GM10847 (cell line): Measurements from ENCODE around the gene ZFR2.

Experiments used
- POLR2A ChIP-seq: IDR thresholded peaks from 2 replicates; pipeline ENCODE4 v1.6.1; 2011; ENCODE audit not compliant: insufficient read length; ENCODE audit errors: extremely low read depth

The ZFR2 gene

DNA sequence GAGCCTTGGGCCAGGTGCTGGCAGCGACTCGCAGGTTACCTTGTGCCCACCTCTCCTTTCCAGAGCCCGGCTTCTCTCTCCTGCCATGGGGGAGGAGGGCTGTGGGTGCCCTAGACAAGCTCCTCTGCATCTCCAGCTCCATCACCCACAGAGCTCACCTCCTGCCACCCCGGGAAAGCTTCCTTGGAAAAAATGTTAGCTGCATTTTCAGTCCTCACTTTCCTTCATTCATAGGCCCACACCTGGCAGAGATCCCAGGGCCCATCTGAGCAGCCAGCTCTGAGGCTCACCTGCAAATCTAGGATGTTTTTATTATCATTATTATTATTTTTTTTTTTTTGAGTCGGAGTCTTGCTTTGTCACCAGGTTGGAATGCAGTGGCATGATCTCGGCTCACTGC is 36.8 kb downstream of the ZFR2 start:
- TF ChIP-seq POLR2A = no peak

DNA sequence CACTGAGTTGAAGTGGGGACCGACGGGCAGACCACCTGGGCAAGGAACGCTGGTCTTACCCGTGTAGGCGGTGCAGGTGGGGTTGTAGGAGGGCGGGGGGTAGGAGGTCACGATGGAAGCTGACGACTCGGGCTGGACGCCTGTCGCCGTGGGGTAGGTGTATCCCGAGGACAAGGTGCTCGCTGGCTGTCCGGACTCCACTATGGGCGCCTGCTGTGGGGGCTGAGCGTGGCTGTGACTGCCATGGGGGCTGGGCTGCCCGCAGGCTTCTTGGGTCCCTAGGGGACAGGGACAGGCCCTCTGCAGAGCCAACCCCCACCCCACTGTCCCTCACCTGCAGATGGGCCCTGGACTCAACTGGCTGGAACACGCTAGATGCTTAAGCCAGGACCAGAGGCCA is 37.2 kb downstream of the ZFR2 start:
- TF ChIP-seq POLR2A = no peak

DNA sequence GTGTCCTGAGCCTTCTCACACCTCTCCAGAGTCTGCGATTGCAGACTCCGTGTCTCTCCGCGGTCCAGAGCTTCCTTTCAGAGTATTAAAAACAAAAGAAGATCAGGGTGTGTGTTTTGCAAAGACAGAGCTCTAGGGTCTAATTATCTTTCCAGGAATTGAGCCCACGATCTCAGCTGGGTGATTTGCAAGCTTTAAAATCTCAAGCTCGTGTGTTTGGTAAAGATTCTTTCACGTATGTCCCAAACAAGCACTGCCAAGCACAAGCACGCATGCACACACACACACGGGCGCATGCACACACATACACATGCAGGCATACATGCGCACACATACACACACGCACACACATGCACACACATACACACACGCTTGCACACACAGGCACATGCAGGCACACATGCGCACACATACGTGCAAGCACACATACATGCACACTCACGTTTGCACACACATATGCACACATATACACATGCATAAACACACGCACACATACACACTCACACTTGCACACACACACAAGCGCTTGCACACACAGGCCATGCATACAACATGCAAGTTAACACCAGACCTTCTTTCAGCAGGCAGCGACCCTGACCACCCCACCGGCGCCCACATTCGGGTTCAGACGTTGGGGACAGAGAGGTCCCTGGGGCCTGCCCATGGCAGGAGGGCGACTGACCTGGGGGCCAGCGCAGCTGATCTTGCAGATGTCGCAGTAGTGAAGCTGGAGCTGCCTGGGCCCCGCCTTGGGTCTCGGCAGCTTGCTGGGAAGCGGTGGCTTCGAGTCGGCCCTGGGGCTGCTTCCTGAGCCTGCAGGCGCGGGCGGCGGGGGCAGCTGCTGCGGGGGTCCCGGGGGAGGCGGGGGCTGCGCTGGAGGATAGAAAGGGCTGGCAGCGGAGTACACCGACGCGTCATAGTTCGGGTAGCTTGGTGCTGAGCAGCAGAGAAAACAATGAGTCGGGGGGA is 37.9 kb downstream of the ZFR2 start:
- TF ChIP-seq POLR2A = no peak

DNA sequence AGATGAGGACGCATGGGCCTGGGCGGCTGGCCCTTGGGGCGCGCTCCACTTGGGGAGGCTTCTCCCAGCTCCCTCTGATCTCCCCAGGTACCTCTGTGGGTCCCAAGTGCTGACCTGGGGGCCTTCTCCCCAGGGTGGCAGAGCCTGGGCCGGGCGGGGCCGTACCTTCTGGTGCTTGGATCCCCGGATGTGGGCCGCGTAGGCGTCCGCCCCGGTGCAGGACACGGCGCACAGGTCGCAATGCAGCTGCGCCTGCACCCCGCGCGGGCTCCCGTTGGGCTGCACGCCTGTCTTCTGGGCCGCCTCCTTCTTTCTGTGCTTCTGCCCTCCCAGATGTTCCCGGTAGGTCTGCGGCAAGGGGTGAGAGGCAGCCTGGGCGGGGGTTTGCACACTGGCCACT is 41.5 kb downstream of the ZFR2 start:
- TF ChIP-seq POLR2A = no peak

DNA sequence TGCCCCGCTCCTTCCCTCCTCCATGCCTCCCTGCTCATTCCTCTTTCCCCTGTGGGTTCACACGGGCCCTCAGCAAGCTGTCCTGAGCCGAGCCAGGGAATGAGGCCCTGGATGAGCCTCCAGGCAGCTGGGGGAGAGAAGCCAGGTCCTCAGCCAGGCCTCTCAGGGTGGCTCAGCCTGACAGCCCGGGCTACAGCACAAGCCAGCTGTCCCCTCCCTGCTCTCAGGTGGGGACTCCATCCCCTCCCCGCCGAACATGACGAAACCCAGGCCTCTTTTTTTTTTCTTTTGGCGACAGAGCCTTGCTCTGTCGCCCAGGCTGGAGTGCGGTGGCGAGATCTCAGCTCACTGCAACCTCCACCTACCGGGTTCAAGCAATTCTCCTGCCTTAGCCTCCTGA is 42.7 kb downstream of the ZFR2 start:
- TF ChIP-seq POLR2A = no peak

DNA sequence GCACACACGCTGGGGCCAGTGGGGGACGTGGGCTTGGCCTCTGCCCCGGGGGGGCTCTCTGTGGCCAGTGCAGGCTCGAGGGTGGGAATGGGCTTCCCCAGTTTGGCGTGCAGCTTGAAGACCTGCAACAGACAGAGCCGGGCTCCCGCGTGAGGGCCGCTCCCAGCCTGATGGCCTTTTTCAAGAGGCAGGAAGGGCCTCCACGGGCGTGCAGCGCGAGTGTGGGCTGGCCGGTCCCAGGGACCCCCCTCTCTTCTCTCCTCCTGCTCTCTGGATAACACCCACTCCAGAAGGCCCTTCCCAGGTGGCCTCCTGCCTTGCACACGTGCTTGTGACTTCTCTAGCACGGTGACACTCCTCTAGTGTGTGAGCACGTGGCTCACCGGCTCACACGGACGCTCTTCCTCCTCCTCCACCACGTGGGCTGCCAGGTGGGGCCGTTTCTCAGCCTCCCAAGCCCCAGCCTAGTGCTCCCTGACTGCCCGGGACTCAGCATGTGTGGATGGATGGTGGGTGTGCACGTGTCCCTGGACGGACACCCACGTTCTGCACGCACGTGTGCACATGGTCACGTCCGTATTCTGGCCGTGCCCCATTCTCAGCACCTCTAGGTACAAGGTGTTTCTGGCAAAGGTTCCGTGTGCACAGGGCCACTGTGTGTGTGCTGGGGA is 43.4 kb downstream of the ZFR2 start:
- no peak for TF ChIP-seq POLR2A

DNA sequence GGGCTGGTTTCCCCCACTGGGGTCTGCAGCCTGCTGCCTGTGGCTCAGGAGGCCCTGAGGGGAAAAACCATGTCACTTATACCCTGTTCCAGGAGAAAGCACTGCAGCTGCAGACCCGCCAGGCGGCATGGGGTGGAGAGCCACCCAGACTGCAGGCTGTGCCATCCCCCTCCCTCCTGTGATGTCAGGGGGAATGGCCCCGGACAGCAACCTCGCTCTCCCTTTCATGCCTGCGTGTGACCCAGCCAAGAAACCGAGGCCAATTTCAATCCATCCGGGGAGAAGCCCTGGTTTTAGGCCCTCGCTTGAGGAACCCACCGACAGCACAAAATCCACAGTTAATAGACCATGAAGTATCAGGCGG is 45.5 kb downstream of the ZFR2 start:
- no peak for TF ChIP-seq POLR2A

DNA sequence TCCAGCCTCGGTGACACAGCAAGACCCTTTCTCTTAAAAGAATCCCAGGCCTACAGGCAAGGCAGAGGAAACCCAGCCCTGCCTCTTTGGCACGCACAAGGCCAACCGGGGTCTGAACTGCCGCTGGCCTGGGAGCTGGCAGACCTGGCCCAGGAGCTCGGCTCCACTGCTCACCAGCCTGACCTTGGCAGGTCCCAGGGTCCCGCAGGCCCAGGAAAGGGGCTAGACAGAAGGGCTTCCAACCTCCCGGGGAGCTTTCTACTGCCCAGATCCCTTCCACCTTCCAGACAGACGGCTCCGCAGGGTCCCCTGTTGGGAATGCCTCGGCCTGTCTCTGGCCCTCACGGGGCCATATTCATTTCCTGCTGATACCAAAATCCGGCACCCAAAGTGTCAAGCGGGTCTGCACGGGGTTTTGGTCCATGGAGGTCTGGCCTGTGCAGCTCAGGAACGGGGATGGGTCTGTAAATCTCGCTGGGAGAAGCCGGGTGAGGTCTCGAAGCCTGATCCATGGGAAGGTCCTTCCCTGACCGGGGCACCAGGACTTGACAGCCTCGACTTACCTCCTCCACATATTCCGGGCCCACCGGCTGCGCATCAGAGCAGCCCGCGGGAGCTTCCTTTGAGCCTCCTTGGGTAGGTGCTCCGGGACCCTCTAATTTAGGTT is 46.0 kb downstream of the ZFR2 start:
- no peak for TF ChIP-seq POLR2A

DNA sequence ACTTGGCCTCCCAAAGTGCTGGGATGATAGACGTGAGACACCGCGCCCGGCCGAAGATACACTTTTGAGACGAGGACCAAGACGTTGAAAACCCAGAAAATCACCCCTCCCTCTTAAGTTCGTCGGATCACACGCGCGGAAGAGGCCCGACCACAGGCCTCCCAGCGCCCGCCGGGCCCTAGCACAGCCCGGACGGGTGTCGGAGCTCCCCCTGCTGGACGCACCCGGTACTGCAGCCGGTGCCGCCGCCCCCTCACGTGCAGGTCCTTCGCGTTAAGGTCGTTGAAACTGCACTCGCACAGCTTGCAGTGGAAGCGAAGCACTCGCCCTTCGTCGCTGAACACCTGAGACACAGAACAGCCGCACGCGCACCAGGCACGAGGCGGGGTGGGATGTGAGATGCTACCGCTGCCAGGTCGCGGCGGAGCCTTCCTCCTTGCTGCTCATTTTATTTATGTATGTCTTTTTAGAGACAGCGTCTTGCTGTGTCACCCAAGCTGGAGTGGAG is 46.9 kb downstream of the ZFR2 start:
- TF ChIP-seq POLR2A = no peak

DNA sequence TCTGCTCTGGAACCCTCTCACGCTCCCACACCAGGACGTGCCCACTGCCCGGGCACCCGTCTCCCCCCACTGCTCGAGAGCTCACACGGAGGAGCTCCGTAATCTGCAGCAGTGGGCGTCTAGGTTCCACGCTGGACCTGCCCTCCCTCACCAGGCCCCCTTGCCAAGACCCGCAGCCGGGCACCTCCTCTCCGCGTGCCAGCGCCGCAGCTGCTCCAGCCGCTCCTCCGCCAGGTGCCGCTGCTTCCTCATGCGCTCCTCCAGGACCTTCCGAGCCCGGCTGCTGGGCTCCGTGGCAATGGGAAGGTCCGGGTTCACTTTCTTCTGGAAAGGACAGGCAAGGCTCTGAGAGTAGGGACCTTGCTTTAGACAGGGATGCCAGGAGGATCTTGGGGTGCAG is 47.7 kb downstream of the ZFR2 start:
- TF ChIP-seq POLR2A = no peak

DNA sequence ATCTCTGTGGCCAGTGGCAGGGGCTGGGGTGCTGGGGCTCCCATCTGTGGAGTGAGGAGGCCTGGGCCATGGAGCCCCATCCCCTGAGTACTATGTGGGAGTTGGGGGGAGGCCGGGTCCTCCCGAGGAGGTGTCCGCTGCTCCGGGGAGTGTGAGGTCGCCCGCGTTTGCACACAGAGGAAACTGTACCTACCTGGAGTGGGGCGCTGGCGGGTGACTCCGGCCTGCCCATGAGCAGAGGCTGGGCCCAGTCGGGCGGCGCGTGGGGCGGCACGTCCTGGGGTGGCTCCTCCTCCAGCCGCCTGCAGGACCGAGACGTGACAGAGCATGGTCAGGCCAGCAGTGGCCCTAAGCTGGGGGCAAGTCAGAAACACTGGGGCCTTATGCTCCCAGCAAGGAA is 48.8 kb downstream of the ZFR2 start:
- no peak for TF ChIP-seq POLR2A

DNA sequence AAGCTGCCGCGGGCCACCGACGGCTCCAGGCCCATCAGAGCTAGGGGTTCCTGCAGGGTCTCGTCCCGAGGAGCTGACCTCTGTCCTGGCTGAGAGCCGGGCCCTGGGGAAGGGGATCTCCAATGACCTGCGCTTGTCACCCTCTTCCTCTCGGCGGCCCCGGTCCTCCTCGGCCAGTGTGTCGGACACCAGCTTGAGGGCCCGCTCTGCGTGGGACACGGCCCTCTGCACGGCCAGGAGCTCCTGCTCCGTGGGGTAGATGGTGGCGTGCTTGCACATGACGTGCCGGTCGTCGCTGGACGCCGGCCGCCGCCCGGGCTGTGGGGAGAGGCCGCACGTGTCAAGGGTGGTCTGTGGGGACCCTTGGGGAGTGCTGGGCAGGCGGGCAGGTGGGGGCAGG is 49.9 kb downstream of the ZFR2 start:
- TF ChIP-seq POLR2A = no peak

DNA sequence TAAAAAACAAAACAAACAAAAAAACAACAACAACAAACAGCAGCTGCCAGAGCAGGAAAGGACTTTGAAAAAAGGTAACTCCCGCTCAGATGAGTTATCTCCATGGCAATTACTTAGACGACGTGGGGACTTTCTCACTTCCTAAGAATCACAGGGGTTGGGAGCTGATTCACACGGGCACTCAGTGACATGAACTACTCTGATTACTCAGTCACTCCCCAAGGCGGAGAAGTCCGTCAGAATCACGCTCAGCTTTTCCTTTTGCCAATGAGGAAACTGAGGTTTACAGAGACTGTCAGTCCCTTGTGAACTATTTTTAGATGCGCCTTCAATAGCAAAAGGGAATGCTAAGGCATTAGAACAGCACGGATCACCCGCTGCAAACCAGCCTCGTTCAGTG is 50.4 kb downstream of the ZFR2 start:
- TF ChIP-seq POLR2A = no peak

DNA sequence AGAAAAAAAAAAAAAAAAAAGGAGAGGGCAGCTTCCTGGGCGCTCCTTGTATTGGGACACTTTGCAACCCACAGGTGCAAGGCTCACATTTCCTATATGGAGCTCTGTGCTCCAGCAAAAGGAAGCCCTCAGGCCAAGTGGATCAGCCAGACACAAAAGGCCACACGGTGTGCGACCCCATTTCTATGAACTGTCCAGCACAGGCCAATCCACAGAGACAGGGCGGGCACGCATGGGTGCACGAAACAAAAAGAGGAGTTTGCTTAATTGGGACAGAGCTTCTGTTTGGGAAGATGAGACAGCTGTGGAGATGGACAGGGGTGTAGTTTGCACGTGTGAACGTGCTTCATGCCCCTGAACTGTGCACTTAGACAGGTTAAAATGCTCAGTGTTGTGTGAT is 51.1 kb downstream of the ZFR2 start:
- no peak for TF ChIP-seq POLR2A

DNA sequence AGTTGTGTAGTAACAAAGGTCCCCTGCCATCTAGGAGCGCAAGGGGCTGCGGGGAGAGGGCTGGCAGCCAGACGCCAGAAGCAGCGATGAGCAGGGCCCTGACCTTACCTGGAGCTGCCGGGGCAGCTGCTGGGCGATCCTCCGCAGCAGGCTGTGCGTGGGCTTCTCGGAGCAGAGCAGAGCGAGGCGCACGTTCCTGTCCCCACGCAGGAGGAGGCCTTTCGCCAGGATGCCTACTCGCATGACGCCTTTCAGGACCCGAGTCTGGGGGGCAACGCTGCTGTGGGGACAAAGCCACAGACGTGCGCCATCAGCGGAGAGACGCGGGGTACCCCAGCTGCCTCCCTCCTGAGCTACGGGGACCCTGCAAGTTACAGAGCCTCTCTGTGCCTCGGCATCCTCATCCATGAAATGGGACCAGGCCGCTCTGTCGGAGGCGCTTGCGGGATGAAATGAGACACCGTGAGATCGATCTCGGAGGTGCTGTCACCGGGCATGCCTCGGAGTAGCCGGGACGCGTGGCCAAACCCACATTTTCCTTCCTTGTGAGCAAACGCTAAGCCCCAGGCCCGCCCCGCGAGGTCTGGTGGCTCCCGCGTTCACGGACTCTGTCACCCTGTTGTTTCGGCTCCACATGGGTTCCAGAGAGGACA is 52.1 kb downstream of the ZFR2 start:
- TF ChIP-seq POLR2A = no peak
